GM18502 (cell line): ENCODE measurements around the gene FCRL2.
"Not testable (repeated sequence)": the region's sequence is repeated elsewhere in the genome, so short reads cannot be mapped to it uniquely, and the experiment has no call there.

ENCODE experiments used
- ATAC-seq: cut with Tn5 transposase; IDR thresholded peaks from one replicate; pipeline ENCODE4 v1.9.1; 2021; ENCODE audit warnings: mild to moderate bottlenecking; ENCODE audit not compliant: unreplicated experiment, poor library complexity

Gene FCRL2

GRCh38 chr1:157758018-157758417, 18.9 kb downstream of the FCRL2 start:
- no peak for ATAC-seq

DNA sequence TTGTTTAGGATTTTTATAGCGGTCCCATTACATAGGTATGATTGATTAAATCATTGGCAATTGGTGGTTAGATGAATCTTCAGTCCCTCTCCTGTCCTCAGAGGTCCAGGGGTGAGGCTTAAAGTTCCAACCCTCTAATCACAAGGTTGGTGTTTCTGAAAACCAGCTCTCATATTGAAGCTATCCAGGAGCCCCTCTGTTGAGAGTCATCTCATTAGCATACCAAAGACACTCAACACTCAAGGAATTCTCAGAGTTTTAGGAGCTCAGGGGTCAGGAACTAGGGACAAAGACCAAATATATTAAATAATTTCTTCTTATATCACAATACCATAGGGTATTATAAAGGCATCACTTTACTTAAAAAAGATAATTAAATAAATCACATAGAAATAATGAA, 23.3 kb downstream of the FCRL2 start:
- no peak for ATAC-seq

- ATAC-seq: no peak
These were observed 25.6 kb downstream of the FCRL2 start for GRCh38 chr1:157751283-157751682.

GRCh38 chr1:157748262-157748817, 28.6 kb downstream of the FCRL2 start:
- ATAC-seq: no peak

- ATAC-seq: no peak
These were observed 37.6 kb downstream of the FCRL2 start for GRCh38 chr1:157739229-157739901.

DNA sequence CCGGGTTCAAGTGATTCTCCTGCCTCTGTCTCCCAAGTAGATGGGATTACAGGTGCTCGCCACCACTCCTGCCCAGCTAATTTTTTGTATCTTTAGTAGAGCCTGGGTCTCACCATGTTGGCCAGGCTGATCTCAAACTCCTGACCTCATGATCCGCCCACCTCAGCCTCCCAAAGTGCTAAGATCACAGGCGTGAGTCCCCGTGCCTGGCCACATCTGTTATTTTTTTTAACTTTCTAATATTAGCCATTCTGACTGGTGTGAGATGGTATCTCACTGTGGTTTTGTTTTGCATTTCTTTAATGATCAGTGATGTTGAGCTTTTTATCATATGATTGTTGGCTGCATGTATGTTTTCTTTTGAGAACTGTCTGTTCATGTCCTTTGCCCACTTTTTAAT, 40.9 kb downstream of the FCRL2 start:
- not testable (repeated sequence) for ATAC-seq

- ATAC-seq: no peak
These were observed 42.6 kb downstream of the FCRL2 start for GRCh38 chr1:157734321-157734720.

- no peak for ATAC-seq
These were observed 44.2 kb downstream of the FCRL2 start for GRCh38 chr1:157732755-157733154.

DNA sequence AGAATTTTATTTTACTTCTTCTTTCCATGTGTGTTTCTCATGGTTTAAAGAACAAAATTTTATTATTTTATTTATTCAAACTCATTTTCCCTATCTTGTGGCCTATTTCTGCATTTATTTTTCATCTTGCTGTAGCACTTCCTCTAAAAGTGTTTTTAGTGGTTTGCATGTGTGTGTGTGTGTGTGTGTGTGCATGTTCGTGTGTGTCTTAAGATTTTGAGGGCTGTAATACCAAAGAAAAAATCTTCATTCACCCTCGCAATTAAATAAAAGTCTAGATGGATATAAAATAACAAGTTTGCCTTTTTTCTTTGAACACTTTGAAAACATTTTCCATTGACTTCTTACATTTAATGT, 51.7 kb downstream of the FCRL2 start:
- no peak for ATAC-seq

DNA sequence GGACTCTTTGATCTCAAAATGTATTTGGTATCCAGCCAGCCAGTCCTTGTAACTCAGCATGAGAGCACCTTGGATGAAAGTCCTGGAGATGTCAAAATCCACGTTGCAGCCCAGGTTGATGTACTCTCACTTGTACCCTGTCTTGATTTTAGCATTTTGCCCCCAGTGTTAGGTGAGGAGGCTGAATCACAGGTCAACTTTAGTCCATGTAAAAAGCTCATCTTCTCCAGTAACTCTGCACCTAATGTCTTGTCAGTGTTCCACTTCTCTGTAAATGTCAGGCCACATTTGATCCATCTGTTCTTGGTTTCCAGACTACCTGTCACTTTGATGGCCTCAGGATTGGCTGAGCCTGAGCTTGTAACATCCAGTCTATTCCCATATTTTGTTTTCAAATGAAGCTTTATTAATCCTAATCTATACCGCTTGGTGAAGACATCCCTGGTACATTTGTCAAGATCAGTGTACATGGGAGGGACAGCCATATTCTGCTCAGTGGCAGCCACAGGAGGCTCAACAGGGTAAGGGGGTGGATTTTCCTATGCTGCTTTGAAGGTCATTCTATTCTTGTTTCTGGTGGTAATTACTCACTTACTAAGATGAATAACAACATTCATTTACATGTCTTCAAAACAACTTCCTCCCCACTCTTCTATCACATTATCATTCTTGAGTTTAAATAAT, 52.3 kb downstream of the FCRL2 start:
- ATAC-seq: no peak

DNA sequence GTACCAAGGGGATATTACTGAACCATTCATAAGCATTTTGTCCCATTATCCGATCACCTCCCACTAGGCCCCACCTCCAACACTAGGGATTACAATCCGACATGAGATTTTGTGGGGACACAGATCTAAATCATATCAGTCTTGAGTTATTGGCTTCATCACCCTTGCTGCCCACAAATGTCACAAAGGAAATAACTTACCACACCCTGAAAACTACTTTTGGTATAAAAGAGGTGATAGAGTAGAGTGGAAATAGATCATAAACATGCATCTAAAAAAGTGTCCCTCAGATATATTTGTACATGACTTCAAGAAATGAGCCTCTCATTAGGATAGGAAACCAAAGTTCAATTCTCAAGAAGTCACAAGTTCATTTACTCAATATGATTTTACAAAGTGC, 53.8 kb downstream of the FCRL2 start:
- ATAC-seq: no peak

- ATAC-seq: no peak
These were observed 54.9 kb downstream of the FCRL2 start for GRCh38 chr1:157721985-157722384.

DNA sequence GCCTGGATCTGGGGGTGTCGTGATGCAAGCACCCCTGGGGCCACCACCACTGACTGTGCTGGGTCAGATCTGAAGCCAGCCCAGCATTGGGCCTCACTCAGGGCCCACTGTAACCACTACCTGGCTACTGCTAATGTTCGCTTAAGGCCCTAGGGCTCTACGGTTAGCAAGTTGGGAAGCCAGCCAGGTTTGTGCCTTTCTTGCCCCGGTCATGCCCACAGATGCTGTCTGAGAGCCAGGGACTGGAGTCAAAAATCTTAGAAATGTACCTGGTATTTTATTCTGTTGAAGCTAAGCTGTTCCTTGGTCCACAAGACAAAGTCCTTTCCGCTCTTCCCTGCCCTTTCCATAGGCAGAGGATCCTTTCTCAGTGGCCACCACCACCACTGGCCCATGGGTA, 61.2 kb downstream of the FCRL2 start:
- ATAC-seq: no peak

GRCh38 chr1:157711802-157712201, 65.1 kb downstream of the FCRL2 start:
- no peak for ATAC-seq

DNA sequence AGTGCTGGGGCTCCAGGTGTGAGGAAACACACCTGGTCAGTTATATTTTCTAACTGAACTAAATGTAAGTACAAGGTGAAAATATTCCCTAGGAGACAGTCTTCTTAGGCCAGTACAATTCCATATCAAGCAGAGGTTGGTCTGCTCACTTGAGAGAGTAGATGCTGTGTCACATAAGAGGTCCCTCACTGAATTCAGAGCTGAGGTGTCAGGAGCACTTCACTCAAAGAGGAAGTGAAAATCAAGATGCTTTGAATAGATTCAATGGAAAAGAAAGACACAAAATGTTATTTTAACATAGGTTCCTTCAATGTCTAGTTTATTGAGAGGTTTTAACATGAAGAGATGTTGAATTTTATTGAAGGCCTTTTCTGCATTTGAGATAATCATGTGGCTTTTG, 72.1 kb downstream of the FCRL2 start:
- ATAC-seq: no peak

GRCh38 chr1:157703981-157704380, 73.0 kb downstream of the FCRL2 start:
- no peak for ATAC-seq

DNA sequence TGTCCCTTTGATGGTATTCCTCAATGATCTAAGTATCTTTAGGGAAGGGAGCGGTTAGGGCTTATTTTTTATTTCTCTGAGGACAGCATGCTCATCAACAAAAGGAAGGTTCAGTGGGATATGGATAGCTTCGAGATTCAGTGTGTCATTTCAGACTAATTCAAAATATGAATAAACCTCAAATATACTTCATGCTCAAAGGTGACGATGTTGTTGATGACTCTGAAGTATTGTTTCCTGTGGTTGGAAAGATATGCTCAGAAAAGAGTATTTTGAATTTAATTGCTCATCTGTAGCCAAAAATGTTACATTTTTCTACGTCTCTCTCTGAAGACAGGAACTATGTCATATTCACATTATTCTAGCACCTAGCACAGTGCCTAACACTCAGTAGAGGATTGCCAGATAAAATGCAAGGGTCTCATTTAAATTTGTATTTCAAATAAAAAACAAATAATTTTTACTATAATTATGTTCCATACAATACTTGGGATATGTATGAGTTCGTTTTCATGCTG, 74.6 kb downstream of the FCRL2 start:
- ATAC-seq: no peak

GRCh38 chr1:157700732-157701131, 76.2 kb downstream of the FCRL2 start, which contains the start of gene FCRL3:
Gene FCRL3, minus strand, starts transcription at chr1:157700769. Its CDS starts 280 bp downstream, at chr1:157700489.
- no peak for ATAC-seq

DNA sequence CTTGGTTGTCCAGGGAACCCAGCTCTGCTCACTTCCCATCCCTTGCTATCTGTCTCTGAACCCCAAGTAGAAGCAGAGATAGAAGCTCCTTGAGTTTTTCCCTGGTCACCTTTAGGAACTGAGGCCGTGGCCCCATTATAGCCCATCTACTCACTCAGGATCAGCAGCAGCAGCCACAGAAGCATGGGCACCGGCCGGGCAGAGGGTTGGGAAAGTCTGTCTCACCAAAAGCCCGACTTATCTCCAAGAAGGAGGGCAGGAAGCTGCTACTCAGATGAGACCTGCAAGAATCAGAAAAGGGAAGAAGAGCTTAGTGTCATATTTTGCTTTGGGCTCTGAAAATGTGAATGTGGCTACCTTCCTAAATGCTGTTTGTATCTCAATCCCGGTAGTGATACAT, 76.6 kb downstream of the FCRL2 start:
- ATAC-seq: no peak

GRCh38 chr1:157697781-157698569, 79.0 kb downstream of the FCRL2 start:
- no peak for ATAC-seq
